GM23248 (cell line): ENCODE data around the gene ATAD5.

Source experiments
- EZH2 ChIP-seq: fragments of 200-600 bp; sonication (generic); IDR thresholded peaks from 2 replicates; pipeline ENCODE4 v1.6.1; 2018; ENCODE audit warnings: antibody characterized with exemption, mild to moderate bottlenecking; ENCODE audit not compliant: insufficient read depth, poor library complexity, severe bottlenecking
- EZH2phosphoT487 ChIP-seq: fragments of 200-600 bp; sonication (generic); IDR thresholded peaks from 2 replicates; pipeline ENCODE4 v1.6.1; 2018; ENCODE audit warnings: antibody characterized with exemption, moderate library complexity, mild to moderate bottlenecking, low read depth; ENCODE audit not compliant: insufficient read depth

- TF ChIP-seq EZH2phosphoT487 (no peak), EZH2 (no peak)
Measured at GRCh38 chr17:30824356-30825145, 7.2 kb upstream of the ATAD5 start, which contains the start of gene CRLF3.
